Stomach (tissue), 4 donors: ENCODE measurements around the gene DNER.

ENCODE experiments used
- POLR2A ChIP-seq, 4 donors: fragments of 450-650 bp; IDR thresholded peaks; one replicate each; pipeline ENCODE4 v1.6.1; 2016; ENCODE audit warnings: antibody characterized with exemption in 4 of 4, control low read depth in 2 of 4, mild to moderate bottlenecking in 1 of 4, moderate library complexity in 1 of 4
- POLR2AphosphoS5 ChIP-seq, 3 donors: sonication (generic); formaldehyde crosslinking; IDR thresholded peaks; one replicate each; pipeline ENCODE4 v1.6.1; 2016; ENCODE audit warnings: antibody characterized with exemption in 3 of 3
- TF ChIP-seq, protein P1 (sequence below), 7 experiments: fragments of 450-650 bp in 4 of 7; fragments of 200-600 bp in 3 of 7; sonication (generic) in 3 of 7; IDR thresholded peaks; one replicate each; pipeline ENCODE4 v1.5.1; 2016 to 2019; ENCODE audit warnings: antibody characterized with exemption in 7 of 7, control low read depth in 2 of 7, mild to moderate bottlenecking in 1 of 7

- TF ChIP-seq, protein P1, sequence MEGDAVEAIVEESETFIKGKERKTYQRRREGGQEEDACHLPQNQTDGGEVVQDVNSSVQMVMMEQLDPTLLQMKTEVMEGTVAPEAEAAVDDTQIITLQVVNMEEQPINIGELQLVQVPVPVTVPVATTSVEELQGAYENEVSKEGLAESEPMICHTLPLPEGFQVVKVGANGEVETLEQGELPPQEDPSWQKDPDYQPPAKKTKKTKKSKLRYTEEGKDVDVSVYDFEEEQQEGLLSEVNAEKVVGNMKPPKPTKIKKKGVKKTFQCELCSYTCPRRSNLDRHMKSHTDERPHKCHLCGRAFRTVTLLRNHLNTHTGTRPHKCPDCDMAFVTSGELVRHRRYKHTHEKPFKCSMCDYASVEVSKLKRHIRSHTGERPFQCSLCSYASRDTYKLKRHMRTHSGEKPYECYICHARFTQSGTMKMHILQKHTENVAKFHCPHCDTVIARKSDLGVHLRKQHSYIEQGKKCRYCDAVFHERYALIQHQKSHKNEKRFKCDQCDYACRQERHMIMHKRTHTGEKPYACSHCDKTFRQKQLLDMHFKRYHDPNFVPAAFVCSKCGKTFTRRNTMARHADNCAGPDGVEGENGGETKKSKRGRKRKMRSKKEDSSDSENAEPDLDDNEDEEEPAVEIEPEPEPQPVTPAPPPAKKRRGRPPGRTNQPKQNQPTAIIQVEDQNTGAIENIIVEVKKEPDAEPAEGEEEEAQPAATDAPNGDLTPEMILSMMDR (IDR thresholded peaks at IDR 0.05), result no peak
- TF ChIP-seq POLR2A (IDR thresholded peaks at IDR 0.05) (no peak), POLR2AphosphoS5 (IDR thresholded peaks at IDR 0.05) (no peak)
Observed at GRCh38 chr2:229620759-229621158, 93.6 kb downstream of the DNER start.
